Dermis blood vessel endothelial cell (primary cell): ENCODE results near the gene ADGRG3. TPM values are rescaled to one million over a fixed set of nuclear protein-coding genes. Genes with fewer than 3 reads are reported as not detected.
A peak's percentile ranks its signal among the peaks of the same experiment; 100 is the strongest.

Source experiments
- DNase-seq: peaks from one replicate; pipeline ENCODE4 v3.0.0; 2010
- total RNA-seq: library from RNA; depleted of rRNA; stranded (reverse); fragments of >200 nt; gene quantifications from 2 replicates; pipeline ENCODE4 v1.2.3, GENCODE V29; 2014

The ADGRG3 gene
- total RNA-seq, 1 donor from 2014 or later: 4.6 TPM

DNA sequence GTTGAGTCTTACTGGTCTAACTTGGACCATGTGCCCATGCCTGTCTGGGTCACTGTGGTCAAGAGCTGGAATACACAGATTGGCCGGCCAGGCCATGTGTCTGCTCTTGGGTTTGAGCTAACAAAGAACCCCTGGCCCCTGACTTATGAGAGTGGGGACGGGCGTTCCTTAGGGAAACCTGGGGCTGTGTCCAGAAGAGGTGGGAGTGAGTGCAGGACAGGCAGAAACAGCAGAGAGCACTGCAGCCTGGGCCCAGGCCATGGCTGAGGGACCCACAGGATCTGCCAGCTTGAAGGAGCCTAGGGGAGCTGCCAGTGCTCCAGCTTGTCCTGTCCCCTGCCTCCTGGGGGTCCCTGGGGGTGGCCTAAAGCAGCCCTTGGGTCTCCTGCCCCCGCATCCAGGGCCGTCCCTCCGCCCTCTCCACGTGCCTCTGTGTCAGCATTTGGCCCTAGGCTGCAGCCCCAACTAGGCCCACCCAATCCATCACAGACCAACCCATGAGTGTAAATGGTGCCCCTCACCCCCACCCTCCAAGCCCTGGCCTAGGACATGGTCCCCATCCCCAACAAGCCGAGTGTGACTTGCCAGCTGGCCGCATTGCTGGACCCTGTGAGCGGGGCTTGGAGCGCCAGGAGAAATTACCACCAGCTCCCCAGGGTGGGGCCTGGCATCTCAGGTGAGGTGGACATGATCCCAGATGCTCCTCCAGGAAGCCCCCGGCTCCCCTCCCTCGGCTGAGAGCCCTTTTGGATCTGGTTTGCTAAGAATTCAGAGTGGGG lies 14.0 kb downstream of the ADGRG3 start:
- no peak for DNase-seq

GRCh38 chr16:57682809-57683635 lies 14.9 kb downstream of the ADGRG3 start:
- no peak for DNase-seq

- no peak for DNase-seq
These were observed 15.8 kb downstream of the ADGRG3 start for GRCh38 chr16:57683636-57684545.

GRCh38 chr16:57684626-57685358 lies 16.7 kb downstream of the ADGRG3 start:
- no peak for DNase-seq

- DNase-seq: no peak
These were observed 17.5 kb downstream of the ADGRG3 start for GRCh38 chr16:57685633-57686032.

DNA sequence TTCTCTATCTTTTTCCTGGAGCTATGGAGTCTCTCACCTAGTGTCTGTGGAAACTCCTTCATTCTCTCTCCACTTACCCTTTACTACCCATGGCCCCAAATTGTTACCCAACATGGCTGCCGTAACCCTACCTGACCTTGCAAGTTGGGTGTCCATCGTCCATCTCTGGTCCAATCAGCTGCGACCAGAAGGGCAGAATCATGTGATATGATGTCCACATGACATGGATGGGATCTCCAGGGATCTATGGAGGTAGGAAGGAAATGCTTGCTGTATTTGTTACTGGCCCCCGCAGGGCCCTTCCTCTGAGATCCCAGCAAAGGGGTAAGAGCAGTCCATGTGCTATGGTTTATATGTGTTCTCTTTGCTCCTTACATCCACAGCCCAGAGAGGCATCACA lies 18.5 kb downstream of the ADGRG3 start:
- DNase-seq: no peak

- no peak for DNase-seq
These were observed 19.3 kb downstream of the ADGRG3 start for GRCh38 chr16:57687363-57687929.

- no peak for DNase-seq
These were observed 20.4 kb downstream of the ADGRG3 start for GRCh38 chr16:57688487-57688986.

DNA sequence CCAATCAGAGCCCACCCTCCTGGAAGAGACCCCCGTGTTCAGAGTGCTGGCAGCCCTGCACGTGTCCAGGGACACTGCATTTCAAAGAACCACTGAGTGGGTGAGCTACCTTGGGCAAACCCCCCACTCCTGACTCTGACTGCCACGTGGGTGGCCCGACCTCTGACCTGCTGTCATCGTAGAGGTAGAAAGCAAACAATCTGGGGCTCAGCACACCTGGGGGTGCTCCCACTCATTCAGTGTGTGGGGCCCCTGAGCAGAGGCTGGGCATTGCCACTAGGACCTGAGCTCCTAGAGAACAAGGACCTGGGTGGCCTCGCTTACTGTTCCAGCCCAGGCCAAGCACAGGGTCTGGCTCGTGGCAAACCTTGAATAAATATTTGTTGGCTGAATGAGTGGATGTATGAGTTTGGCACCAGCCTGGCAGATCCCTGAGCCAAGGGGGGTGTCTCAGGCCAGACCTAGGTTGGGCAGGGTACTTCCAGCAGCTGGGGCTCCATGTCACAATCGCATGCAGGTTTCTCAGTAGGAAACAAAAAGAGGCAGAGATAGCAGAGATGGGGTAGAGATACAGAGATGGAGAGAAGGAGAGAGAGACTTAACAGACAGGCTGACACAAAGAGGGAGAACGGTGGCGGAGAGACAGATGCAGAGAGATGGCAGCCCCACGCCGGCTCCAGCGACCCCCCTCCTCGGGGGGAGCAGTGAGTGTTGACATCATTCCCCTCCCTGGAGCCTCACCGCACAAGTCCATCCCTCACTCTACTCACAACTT lies 21.1 kb downstream of the ADGRG3 start:
- DNase-seq: no peak

- peak; percentile 42 for DNase-seq
These were observed 21.9 kb downstream of the ADGRG3 start for GRCh38 chr16:57689762-57690558.

DNA sequence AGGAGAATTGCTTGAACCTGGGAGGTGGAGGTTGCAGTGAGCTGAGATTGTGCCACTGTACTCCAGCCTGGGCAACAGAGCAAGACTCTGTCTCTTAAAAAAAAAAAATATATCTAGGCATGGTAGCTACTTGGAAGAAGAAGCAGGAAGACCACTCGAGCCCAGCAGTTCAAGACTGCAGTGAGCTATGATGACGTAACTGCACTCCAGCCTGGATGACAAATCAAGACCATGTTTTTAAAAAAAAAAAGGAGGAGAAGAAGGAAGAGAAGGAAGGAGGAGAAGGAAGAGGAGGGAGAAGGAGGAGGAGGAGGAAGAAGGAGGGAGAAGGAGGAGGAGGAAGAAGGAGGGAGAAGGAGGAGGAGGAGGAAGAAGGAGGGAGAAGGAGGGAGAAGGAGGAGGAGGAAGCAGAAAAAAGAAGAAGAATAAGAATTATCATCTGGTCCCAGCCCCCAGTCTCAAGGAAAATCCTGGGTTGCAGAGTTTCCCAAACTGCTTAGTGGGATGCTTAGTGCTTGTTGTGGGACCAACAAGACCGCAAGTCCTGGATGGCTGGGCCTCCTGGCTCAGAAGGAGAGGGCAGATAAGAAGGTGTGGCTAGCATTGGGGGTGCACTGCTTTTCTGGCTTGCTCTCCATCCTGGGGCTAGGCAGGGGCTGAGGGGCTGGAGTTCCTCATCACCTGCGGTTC lies 22.8 kb downstream of the ADGRG3 start:
- no peak for DNase-seq

DNA sequence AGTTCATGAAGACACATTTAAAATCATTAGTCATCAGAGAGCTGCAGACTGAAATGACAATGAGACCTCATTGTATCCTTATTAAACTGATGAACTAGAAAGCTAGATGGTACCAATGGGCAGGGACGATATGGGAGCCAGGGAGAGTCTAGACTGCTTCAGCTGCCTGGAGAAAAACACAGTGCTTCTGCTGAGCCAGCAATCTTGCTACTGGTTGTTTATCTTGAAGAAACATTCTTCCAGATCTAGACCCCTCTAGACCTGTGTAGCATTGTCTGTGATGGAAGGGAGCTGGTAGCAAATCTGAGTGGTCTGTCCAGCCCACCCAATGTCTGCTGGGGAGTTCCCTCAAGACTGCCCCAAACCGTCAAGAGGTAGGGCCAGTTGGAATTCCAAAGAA lies 24.5 kb downstream of the ADGRG3 start:
- no peak for DNase-seq

DNA sequence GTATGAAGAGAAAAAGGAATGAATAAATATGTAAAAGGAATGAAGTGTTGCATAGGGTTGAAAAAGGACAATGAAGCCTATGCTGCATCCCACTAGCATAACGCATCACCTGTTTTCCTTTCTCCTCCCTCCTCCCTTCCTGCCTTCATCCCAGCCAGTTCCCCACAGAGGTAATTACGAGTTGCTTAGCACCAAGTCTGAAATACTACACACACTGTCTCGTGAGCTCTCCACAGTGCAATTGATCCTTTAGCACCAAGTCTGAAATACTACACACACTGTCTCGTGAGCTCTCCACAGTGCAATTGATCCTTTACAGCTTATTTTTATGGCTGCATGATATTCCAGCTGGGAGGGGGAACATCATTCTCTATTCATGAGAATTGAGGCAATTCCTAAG lies 25.4 kb downstream of the ADGRG3 start:
- no peak for DNase-seq

DNA sequence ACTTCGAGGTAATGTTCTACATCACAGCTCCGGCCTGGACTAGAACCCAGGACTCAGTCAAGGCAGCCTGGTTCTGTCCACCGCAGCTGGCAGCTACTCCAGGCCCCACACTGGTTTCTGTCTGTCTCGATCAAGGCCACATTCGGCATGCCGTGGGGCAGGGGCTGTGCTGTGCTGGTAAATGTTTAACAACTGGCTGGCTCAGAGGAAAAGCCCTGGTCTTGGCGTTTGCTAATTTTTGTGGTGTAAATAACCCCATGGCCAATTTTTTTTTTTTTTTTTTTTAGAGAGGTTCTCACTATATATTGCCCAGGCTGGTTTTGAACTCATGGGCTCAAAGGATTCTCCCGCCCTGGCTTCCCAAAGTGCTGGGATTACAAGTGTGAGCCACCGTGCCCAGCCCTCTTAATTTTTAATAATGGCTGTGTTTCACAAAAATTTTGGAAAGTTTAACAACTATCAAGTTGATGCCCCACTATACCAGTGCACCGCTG lies 26.2 kb downstream of the ADGRG3 start:
- DNase-seq: no peak

GRCh38 chr16:57694725-57695679 lies 26.9 kb downstream of the ADGRG3 start, which contains the start of gene DRC7:
TSS of gene DRC7 (plus strand) at chr16:57694806. CDS start at chr16:57697950, 3,144 bp downstream.
- peak; percentile 72 for DNase-seq

GRCh38 chr16:57695680-57696069 lies 27.6 kb downstream of the ADGRG3 start:
- DNase-seq: no peak

DNA sequence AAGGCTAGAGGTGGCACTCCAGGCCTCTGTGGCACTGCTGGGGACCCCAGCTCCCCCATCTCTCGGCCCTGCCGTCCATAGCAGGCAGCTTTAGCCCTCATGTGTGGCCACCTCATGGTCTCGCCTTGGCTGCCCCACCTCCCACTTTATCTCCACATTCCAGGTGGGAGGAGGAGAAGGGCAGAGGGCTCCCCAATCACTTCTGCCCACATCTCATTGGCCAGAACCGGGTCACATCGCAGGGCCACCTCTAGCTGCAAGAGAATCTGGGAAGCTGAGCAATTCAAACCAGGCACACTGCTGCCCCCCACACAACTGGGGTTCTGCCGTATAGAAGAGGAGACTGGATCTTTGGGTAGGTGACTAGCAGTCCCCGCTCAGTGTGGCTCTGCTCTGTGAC lies 28.1 kb downstream of the ADGRG3 start:
- DNase-seq: no peak
